Caki2 (cell line): ENCODE measurements around the gene KRTAP9-1. TPM values are rescaled to one million over a fixed set of nuclear protein-coding genes. Genes with fewer than 3 reads are reported as not detected.
A peak's percentile ranks its signal among the peaks of the same experiment; 100 is the strongest.
"Not testable (repeated sequence)": the region's sequence is repeated elsewhere in the genome, so short reads cannot be mapped to it uniquely, and the experiment has no call there.

Experiments
- DNase-seq: peaks from one replicate; pipeline ENCODE4 v3.0.0-alpha.2; 2015; ENCODE audit warnings: low read depth
- in situ Hi-C: cut with HindIII; loops from 2 replicates; pipeline ENCODE4 v1.10.0; 2016; ENCODE audit warnings: low sequenced_read_pairs, low pct_unique_long_range_greater_than_20kb, mixed read lengths
- total RNA-seq: library from RNA; depleted of rRNA; stranded (reverse); fragments of >200 nt; shearing (Covaris generic); gene quantifications from 2 replicates; pipeline ENCODE4 v1.2.3, GENCODE V29; 2014; ENCODE audit warnings: low replicate concordance

KRTAP9-1 gene
- total RNA-seq, 1 experiment from 2014 or later, result not detected

DNA sequence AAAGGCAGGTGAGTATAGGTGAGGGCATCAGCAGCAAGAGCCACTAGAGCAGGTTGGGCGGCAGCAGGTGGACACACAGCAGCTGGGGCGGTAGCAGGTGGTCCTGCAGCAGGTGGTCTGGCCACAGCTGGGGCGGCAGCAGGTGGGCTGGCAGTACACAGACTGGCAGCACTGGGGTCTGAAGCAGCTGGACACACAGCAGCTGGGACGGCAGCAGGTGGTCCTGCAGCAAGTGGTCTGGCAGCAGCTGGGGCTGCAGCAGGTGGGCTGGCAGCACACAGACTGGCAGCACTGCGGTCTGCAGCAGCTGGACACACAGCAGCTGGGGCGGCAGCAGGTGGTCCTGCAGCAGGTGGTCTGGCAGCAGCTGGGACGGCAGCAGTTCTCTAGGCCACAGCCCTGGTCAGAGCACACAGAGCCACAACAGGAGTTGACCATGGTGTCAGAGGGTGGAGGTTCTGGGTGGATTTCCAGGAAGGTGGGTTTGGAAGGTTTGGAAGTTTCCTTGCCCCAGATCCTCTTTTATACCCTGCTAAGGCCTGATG, 11.9 kb upstream of the KRTAP9-1 start, which contains the start of gene KRTAP4-2:
Gene KRTAP4-2, minus strand, starts transcription at position 495 of the 545 bp plus-strand sequence. Its CDS starts 57 bp downstream, at position 438.
- in situ Hi-C loops, result no loop called here
- DNase-seq, result no peak

DNA sequence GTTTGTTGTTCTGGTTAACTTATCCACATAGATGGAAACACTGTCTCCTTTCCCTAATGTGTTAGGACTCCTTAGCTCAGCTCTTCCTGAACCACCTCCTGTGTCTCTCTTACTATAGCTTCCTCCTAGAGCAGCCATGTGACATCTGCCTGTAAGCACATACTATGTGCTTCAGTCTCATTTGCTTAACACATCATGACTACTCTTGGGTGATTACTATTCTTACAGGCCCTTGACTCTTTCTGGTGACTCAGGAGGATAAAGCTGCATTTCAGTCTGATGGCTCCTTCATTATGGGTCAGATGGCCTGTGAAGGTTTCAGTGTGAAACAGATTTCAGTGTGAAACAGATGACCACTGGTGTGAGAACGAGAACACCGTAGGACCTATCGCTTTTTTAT, 11.3 kb upstream of the KRTAP9-1 start:
- DNase-seq, result peak; percentile 26
- in situ Hi-C loops, result no loop called here

DNA sequence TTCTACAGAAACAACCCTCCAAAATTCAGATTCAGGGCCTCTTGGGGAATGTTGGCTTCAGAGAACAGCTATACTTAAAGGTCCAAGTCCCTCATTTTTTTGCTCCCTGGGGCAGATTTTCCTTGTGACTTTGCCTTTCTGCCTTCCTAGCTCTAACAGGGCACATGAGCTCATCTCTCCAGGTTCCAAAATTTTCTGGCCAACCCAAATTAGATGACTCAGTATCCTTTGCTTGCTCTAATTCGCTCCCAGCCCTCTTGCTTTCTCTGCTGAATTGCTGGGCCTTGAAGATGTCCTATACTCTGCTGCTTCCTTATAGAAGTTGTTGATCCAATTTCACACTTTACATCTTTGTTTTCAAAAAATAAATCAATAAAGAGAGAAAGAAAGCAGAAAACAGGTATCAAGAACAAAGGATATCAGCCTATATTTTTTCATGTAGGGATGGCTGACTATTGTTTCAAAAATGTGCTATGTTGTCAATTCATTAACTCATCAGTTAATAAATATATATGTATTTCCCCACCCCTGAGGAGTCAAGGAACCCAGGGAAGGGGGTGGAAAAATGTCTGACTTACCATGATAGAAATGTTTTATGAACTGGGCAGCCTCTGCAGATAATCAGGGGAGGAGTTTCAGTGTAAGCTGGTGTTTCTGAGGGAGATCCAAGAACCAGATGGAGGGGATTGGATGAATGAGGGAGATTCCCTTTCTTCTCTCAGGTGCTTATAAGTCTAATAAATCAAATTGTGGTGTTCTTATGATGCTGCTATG, 10.7 kb upstream of the KRTAP9-1 start:
- in situ Hi-C loops, result no loop called here
- no peak for DNase-seq

- no peak for DNase-seq
- in situ Hi-C loops, result no loop called here
Measured at GRCh38 chr17:41184480-41184961, 5.2 kb upstream of the KRTAP9-1 start, which contains the start of gene KRTAP4-1. Gene KRTAP4-1, minus strand, starts transcription at chr17:41184911. Its CDS starts 57 bp downstream, at chr17:41184854.

- in situ Hi-C loops, result no loop called here
- peak; percentile 5 for DNase-seq
Measured at GRCh38 chr17:41185001-41185400, 4.7 kb upstream of the KRTAP9-1 start.

GRCh38 chr17:41186872-41187271, 2.8 kb upstream of the KRTAP9-1 start:
- no peak for DNase-seq
- in situ Hi-C loops, result no loop called here

- DNase-seq, result no peak
- in situ Hi-C loops, result no loop called here
Measured at GRCh38 chr17:41190328-41190727, 641 bp downstream of the KRTAP9-1 start.

- in situ Hi-C loops, result no loop called here
- no peak for DNase-seq
Measured at GRCh38 chr17:41196068-41196467, 6.4 kb downstream of the KRTAP9-1 start.

- DNase-seq, result no peak
- in situ Hi-C loops, result no loop called here
Measured at GRCh38 chr17:41199421-41200078, 9.9 kb downstream of the KRTAP9-1 start.

GRCh38 chr17:41211845-41212466, 22.3 kb downstream of the KRTAP9-1 start:
- peak; percentile 85 for DNase-seq
- in situ Hi-C loops, result no loop called here

DNA sequence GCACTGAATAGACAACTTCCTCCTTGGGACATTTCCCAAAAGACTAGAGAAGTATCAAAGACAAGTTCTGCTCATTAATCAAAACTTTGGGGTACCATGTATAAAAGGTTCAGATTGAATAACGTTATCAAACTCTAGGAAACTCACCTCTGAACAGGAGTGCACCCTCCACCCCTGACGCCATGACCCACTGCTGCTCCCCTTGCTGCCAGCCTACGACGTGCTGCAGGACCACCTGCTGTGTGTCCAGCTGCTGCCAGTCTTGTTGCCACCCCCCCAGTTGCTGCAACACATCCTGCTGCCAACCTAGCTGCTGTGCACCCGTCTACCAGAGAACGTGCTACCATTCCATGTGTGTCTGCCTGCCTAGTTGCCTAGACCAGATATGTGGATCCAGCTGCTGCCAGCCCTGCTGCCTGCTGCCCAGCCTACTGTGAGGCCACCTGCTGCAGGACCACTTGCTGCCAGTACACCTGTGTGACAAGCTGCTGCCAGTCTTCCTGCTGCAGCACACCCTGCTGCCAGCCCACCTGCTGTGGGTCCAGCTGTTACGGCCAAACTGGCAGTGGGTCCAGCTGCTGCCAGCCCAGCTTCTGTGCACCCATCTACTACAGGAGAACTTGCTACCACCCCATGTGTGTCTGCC, 23.0 kb downstream of the KRTAP9-1 start:
- DNase-seq, result peak; percentile 22
- in situ Hi-C loops, result no loop called here

- DNase-seq, result no peak
- in situ Hi-C loops, result no loop called here
Measured at GRCh38 chr17:41215681-41216080, 26.0 kb downstream of the KRTAP9-1 start.

- DNase-seq, result no peak
- in situ Hi-C loops, result no loop called here
Measured at GRCh38 chr17:41223821-41224220, 34.1 kb downstream of the KRTAP9-1 start.

GRCh38 chr17:41226051-41226450, 36.4 kb downstream of the KRTAP9-1 start:
- in situ Hi-C loops, result no loop called here
- DNase-seq, result no peak

- DNase-seq, in situ Hi-C loops: not testable (repeated sequence)
Measured at GRCh38 chr17:41226598-41227095, 37.0 kb downstream of the KRTAP9-1 start, which contains the start of gene KRTAP9-2. Gene KRTAP9-2, plus strand, starts transcription at chr17:41226648. Its CDS starts 7 bp downstream, at chr17:41226655.

- in situ Hi-C loops, result no loop called here
- no peak for DNase-seq
Measured at GRCh38 chr17:41230094-41230493, 40.4 kb downstream of the KRTAP9-1 start.

GRCh38 chr17:41231731-41232130, 42.0 kb downstream of the KRTAP9-1 start:
- in situ Hi-C loops, result no loop called here
- no peak for DNase-seq
